Measurements from ENCODE around the gene TBCB. TPM values are rescaled to one million over a fixed set of nuclear protein-coding genes. Genes with fewer than 3 reads are reported as not detected.
A peak's percentile ranks its signal among the peaks of the same experiment; 100 is the strongest.

Gene TBCB
- total RNA-seq, 1 experiment from 2014 or later = 122 TPM

GRCh38 chr19:36114721-36115452, 381 bp upstream of the TBCB start, which contains the start of gene POLR2I:
Gene POLR2I (minus strand): TSS chr19:36114875. CDS start chr19:36114856, 19 bp downstream.
- peak; percentile 100 for DNase-seq (ENCODE audit: unreplicated experiment)
- CTCF ChIA-PET = interaction anchor here (0.7 to 4.3 kb wide), 8 partner anchors 13 to 1758 kb away, joined by 3 to 27 read pairs (median 4); no protein-coding TSS in a partner anchor
- POLR2A ChIA-PET = interaction anchor here (0.6 to 3.7 kb wide), 25 partner anchors 8 to 1888 kb away, joined by 3 to 32 read pairs (median 4); partner anchors contain the start of genes ALKBH6, CAPNS1, NFKBID and PSENEN
- intact Hi-C loops (cut with micrococcal nuclease) = loop anchor here (1.0 to 10.0 kb wide), 3 partner anchors 22 to 230 kb away; no protein-coding TSS in a partner anchor
- Mint-ChIP-seq H3K9me3 (ENCODE audit: unreplicated experiment) (no peaks in the 10 kb centered on the region), H3K36me3 (ENCODE audit: insufficient read depth, unreplicated experiment) (peaks cover 77% of the 10 kb centered on the region), H3K27me3 (ENCODE audit: insufficient read depth, unreplicated experiment) (no peaks in the 10 kb centered on the region), H3K4me3 (ENCODE audit: unreplicated experiment) (peak within 1 kb of the TSS; percentile 91), H3K4me1 (ENCODE audit: insufficient read depth, unreplicated experiment) (peaks cover 17% of the 10 kb centered on the region), H3K27ac (ENCODE audit: low read depth, unreplicated experiment) (peak within 1 kb of the TSS; percentile 94)
- no TSS peak for BruUV-seq (replicated peaks)
- no peak for TF ChIP-seq CTCF (IDR thresholded peaks at IDR 0.05; ENCODE audit: unreplicated experiment)

GRCh38 chr19:36116344-36116637, 1.0 kb downstream of the TBCB start:
- ChIA-PET CTCF (interaction anchor here (0.6 to 4.3 kb wide), 5 partner anchors 12 to 57 kb away, joined by 3 to 27 read pairs (median 5); no protein-coding TSS in a partner anchor), POLR2A (interaction anchor here (0.5 to 3.7 kb wide), 11 partner anchors 8 to 1018 kb away, joined by 3 to 32 read pairs (median 14); partner anchors contain the start of genes CAPNS1, THAP8, ZNF146 and ZNF565)
- BruUV-seq (replicated peaks) = no TSS peak
- no peak for TF ChIP-seq CTCF (IDR thresholded peaks at IDR 0.05; ENCODE audit: unreplicated experiment)
- intact Hi-C loops (cut with micrococcal nuclease) = loop anchor here (10.0 kb wide), 1 partner anchor 231 kb away; no protein-coding TSS in a partner anchor
- peaks cover 76% of the 10 kb centered on the region for H3K36me3 Mint-ChIP-seq (ENCODE audit: insufficient read depth, unreplicated experiment)
- peaks cover 17% of the 10 kb centered on the region for H3K4me1 Mint-ChIP-seq (ENCODE audit: insufficient read depth, unreplicated experiment)
- no peaks in the 10 kb centered on the region for H3K27me3 Mint-ChIP-seq (ENCODE audit: insufficient read depth, unreplicated experiment)
- DNase-seq (ENCODE audit: unreplicated experiment) = no peak
- peak overlapping the region; percentile 91 for H3K4me3 Mint-ChIP-seq (ENCODE audit: unreplicated experiment)
- H3K9me3 Mint-ChIP-seq (ENCODE audit: unreplicated experiment) = no peaks in the 10 kb centered on the region
- peak overlapping the region; percentile 53 for H3K27ac Mint-ChIP-seq (ENCODE audit: low read depth, unreplicated experiment)

GRCh38 chr19:36120092-36120983, 5.1 kb downstream of the TBCB start:
- TF ChIP-seq CTCF (IDR thresholded peaks at IDR 0.05; ENCODE audit: unreplicated experiment) = no peak
- ChIA-PET CTCF (interaction anchor here (1.5 kb wide), 1 partner anchor 49 kb away, joined by 4 read pairs; no protein-coding TSS in a partner anchor), POLR2A (no interaction called here)
- peaks cover 68% of the 10 kb centered on the region for H3K36me3 Mint-ChIP-seq (ENCODE audit: insufficient read depth, unreplicated experiment)
- H3K27ac Mint-ChIP-seq (ENCODE audit: low read depth, unreplicated experiment) = no peak overlapping the region
- no TSS peak for BruUV-seq (replicated peaks)
- H3K9me3 Mint-ChIP-seq (ENCODE audit: unreplicated experiment) = no peaks in the 10 kb centered on the region
- H3K4me3 Mint-ChIP-seq (ENCODE audit: unreplicated experiment) = no peak overlapping the region
- peaks cover 10% of the 10 kb centered on the region for H3K4me1 Mint-ChIP-seq (ENCODE audit: insufficient read depth, unreplicated experiment)
- H3K27me3 Mint-ChIP-seq (ENCODE audit: insufficient read depth, unreplicated experiment) = no peaks in the 10 kb centered on the region
- intact Hi-C loops (cut with micrococcal nuclease) = loop anchor here (10.0 kb wide), 1 partner anchor 1654 kb away; the partner anchor contains the start of gene ZNF573
- no peak for DNase-seq (ENCODE audit: unreplicated experiment)

GRCh38 chr19:36120984-36121358, 5.7 kb downstream of the TBCB start:
- Mint-ChIP-seq H3K27me3 (ENCODE audit: insufficient read depth, unreplicated experiment) (no peaks in the 10 kb centered on the region), H3K36me3 (ENCODE audit: insufficient read depth, unreplicated experiment) (peaks cover 73% of the 10 kb centered on the region), H3K27ac (ENCODE audit: low read depth, unreplicated experiment) (no peak overlapping the region), H3K9me3 (ENCODE audit: unreplicated experiment) (no peaks in the 10 kb centered on the region), H3K4me1 (ENCODE audit: insufficient read depth, unreplicated experiment) (peaks cover 10% of the 10 kb centered on the region), H3K4me3 (ENCODE audit: unreplicated experiment) (no peak overlapping the region)
- TF ChIP-seq CTCF (IDR thresholded peaks at IDR 0.05; ENCODE audit: unreplicated experiment) = no peak
- POLR2A ChIA-PET = no interaction called here
- no TSS peak for BruUV-seq (replicated peaks)
- DNase-seq (ENCODE audit: unreplicated experiment) = no peak
- intact Hi-C loops (cut with micrococcal nuclease) = loop anchor here (10.0 kb wide), 1 partner anchor 1654 kb away; the partner anchor contains the start of gene ZNF573
- CTCF ChIA-PET = no interaction called here
